K562 (cell line): Measurements from ENCODE around the gene TMEM129. TPM values are rescaled to one million over a fixed set of nuclear protein-coding genes. Genes with fewer than 3 reads are reported as not detected.

Experiments used
- ATF1 ChIP-seq, 2 experiments: fragments of 450-650 bp in 1 of 2; IDR thresholded peaks; 2 replicates each; pipeline ENCODE4 v1.6.1; 2016; ENCODE audit warnings: missing compliant biosample characterization in 1 of 2, missing genetic modification characterization in 1 of 2
- CREBBP ChIP-seq: IDR thresholded peaks from one replicate; pipeline ENCODE4 v1.6.1; 2012; ENCODE audit warnings: low read depth, mild to moderate bottlenecking, control low read depth, inconsistent platforms, low read length
- EGR1 ChIP-seq: fragments of 450-650 bp; conservative IDR thresholded peaks from 2 replicates; pipeline ENCODE4 v1.6.1; 2017; ENCODE audit warnings: mild to moderate bottlenecking
- ELK3 ChIP-seq: fragments of 450-650 bp; formaldehyde crosslinking; IDR thresholded peaks from 2 replicates; pipeline ENCODE4 v1.4.0; 2020; ENCODE audit warnings: mild to moderate bottlenecking
- JUND ChIP-seq, 2 experiments: IDR thresholded peaks; 2 replicates in 1 of 2; 3 replicates in 1 of 2; pipeline ENCODE4 v1.6.1; 2011; ENCODE audit warnings: borderline replicate concordance in 2 of 2, low read depth in 2 of 2, low read length in 2 of 2, improper control_type of control experiment in 1 of 2, missing biosample characterization in 1 of 2, missing genetic modification characterization in 1 of 2, missing genetic modification reagents in 1 of 2
- KDM1A ChIP-seq, 2 experiments: fragments of 450-650 bp; IDR thresholded peaks; 2 replicates each; pipeline ENCODE4 v1.6.1; 2016; ENCODE audit warnings: mild to moderate bottlenecking in 2 of 2
- MCM2 ChIP-seq: fragments of 450-650 bp; IDR thresholded peaks from 2 replicates; pipeline ENCODE4 v1.6.1; 2017; ENCODE audit warnings: low read depth, mild to moderate bottlenecking
- MYC ChIP-seq, 2 experiments: fragments of 250-450 bp in 1 of 2; sonication (Bioruptor Pico) in 1 of 2; IDR thresholded peaks; 2 replicates each; pipeline versions ENCODE4 v1.5.1 to v1.6.1; 2012 to 2021; ENCODE audit warnings: low read depth in 2 of 2, borderline replicate concordance in 1 of 2, improper control_type of control experiment in 1 of 2, low read length in 1 of 2, mild to moderate bottlenecking in 1 of 2, moderate library complexity in 1 of 2
- NR3C1 ChIP-seq: sonication (generic); formaldehyde crosslinking; IDR thresholded peaks from 2 replicates; pipeline ENCODE4 v1.8.1; 2022; ENCODE audit warnings: missing genetic modification reagents
- PTBP1 ChIP-seq: fragments of 200-400 bp; formaldehyde crosslinking; IDR thresholded peaks from 2 replicates; pipeline ENCODE4 v1.6.1; 2017; ENCODE audit warnings: low read depth, low read length
- RAD51 ChIP-seq: fragments of 450-650 bp; IDR thresholded peaks from 2 replicates; pipeline ENCODE4 v1.7.1; 2016; ENCODE audit warnings: low read depth, mild to moderate bottlenecking, borderline replicate concordance
- ZBTB12 ChIP-seq: fragments of 250-450 bp; sonication (Bioruptor Pico); IDR thresholded peaks from 2 replicates; pipeline ENCODE4 v1.4.0; 2020
- ZC3H8 ChIP-seq: fragments of 450-650 bp; IDR thresholded peaks from 2 replicates; pipeline ENCODE4 v1.6.1; 2017
- ZKSCAN1 ChIP-seq: fragments of 150-350 bp; IDR thresholded peaks from 2 replicates; pipeline ENCODE4 v1.6.1; 2016; ENCODE audit warnings: low read depth, low read length
- ZNF197 ChIP-seq: fragments of 200-800 bp; sonication (Bioruptor generic); IDR thresholded peaks from 2 replicates; pipeline ENCODE4 v1.6.1; 2016; ENCODE audit warnings: low read depth, missing genetic modification characterization, missing compliant biosample characterization
- ZNF609 ChIP-seq: sonication (generic); formaldehyde crosslinking; IDR thresholded peaks from 2 replicates; pipeline ENCODE4 v1.8.1; 2023; ENCODE audit warnings: missing genetic modification reagents, mild to moderate bottlenecking, borderline replicate concordance
- polyA plus RNA-seq, 8 experiments: library from polyadenylated mRNA; depleted of rRNA in 4 of 8; stranded (reverse) in 5 of 8; unstranded in 3 of 8; fragments of >200 nt; fragmentation: Nextera tagmentation in 2 of 8; fragmentation: Illumina TruSeq in 1 of 8; extraction: Ambion mirVana in 2 of 8; extraction: Trizol in 1 of 8; gene quantifications; 2 replicates each; pipeline versions ENCODE4 v1.2.1 to v1.2.3, GENCODE V29; 2011 to 2014; ENCODE audit warnings: inconsistent platforms in 1 of 8, missing spikeins in 1 of 8
- total RNA-seq, 7 experiments: library from RNA; depleted of rRNA in 6 of 7; stranded (reverse); fragments of >200 nt in 6 of 7; fragmentation: Illumina TruSeq in 2 of 7; extraction: Trizol in 2 of 7; gene quantifications; 2 replicates each; pipeline versions ENCODE4 v1.2.1 to v1.2.3, GENCODE V29; 2011 to 2021; ENCODE audit warnings: low replicate concordance in 1 of 7

Gene TMEM129
- total and polyA plus RNA-seq, 9 of the 15 experiments (the other 6 are each of a cell fraction or from before 2014, with no cell fraction given) = 0.34 to 47.2 (median 18.8) TPM

GRCh38 chr4:1676605-1677525 lies 44.3 kb downstream of the TMEM129 start (continued):
- TF ChIP-seq MYC (IDR thresholded peaks at IDR 0.05; ENCODE audit: low read depth, low read length) (no peak), MYC (CRISPR knock-in tag; IDR thresholded peaks at IDR 0.05; ENCODE audit: borderline replicate concordance, low read depth) (no peak), KDM1A (IDR thresholded peaks at IDR 0.05) (0 out of 4 replicates have a peak, but pooled peaks of 1 of the 2 experiments have one; percentile 41), CREBBP (no peak), MCM2 (no peak), RAD51 (no peak), ZNF609 (CRISPR knock-in tag) (no peak), ZKSCAN1 (no peak), ZBTB12 (CRISPR knock-in tag) (peak; percentile 49; the same call in 1 of the 2 replicates), JUND (IDR thresholded peaks at IDR 0.05; ENCODE audit: borderline replicate concordance, low read depth, low read length) (peak; percentile 54; the same call in 1 of the 2 replicates), JUND (tag; IDR thresholded peaks at IDR 0.05; ENCODE audit: borderline replicate concordance, low read depth, low read length) (peak; percentile 57; the same call in 2 of the 3 replicates), PTBP1 (no peak), ELK3 (no peak), NR3C1 (CRISPR knock-in tag) (no peak), ATF1 (CRISPR knock-in tag; IDR thresholded peaks at IDR 0.05) (no peak), ATF1 (tag; IDR thresholded peaks at IDR 0.05) (peak; percentile 80), ZNF197 (CRISPR knock-in tag) (no peak), ZC3H8 (no peak), EGR1 (no peak)
